Activated CD8-positive, alpha-beta memory T cell treated with anti-CD3 and anti-CD28 coated beads for 1 hour (primary cell): ENCODE results near the gene COL21A1.

ENCODE experiments used
- DNase-seq, 2 donors: peaks; one replicate each; pipeline ENCODE4 v3.0.0-alpha.2; 2020; ENCODE audit warnings: low read depth in 1 of 2; ENCODE audit errors: extremely low read depth in 1 of 2

COL21A1 gene

DNA sequence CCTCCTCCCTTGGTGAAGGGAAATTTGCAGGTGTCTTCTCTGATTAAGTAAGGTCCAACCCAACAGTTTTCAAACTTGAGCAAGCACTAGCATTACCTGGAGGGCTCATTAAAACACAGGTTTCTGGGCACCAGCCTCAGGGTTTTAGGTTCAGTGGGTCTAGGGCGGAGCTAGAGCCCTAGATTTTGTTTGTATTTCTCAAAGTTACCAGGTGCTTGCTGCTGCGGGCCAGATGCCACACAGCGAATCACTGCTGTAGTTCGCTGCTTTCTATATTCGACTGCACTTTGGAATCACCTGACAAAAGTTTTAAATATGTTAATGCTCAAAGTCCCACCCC lies 869 bp downstream of the COL21A1 start:
- no peak for DNase-seq

- DNase-seq: no peak
Measured at GRCh38 chr6:56245903-56246351, 1.5 kb downstream of the COL21A1 start.

- no peak for DNase-seq
Measured at GRCh38 chr6:56244528-56245253, 2.7 kb downstream of the COL21A1 start.

DNA sequence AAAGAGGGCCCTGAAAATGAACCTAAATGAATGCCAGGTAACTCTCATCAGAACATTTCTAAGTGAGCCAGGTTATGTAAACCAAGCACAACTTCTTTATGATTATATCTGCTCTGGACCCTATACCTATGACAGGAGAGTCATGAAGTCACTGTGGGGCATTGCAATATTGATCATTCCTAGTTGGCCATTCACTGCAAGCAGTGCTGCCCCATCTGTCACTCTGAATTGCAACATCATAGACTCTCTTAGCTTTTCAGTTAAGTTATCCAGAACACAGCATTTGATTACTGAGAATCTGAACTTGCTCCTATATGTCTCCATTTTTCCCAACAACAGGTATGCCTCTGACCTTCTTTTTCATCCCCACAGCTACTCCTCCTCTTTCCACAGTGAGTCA lies 3.3 kb downstream of the COL21A1 start:
- DNase-seq: no peak

- DNase-seq: no peak
Measured at GRCh38 chr6:56243518-56244070, 3.8 kb downstream of the COL21A1 start.

DNA sequence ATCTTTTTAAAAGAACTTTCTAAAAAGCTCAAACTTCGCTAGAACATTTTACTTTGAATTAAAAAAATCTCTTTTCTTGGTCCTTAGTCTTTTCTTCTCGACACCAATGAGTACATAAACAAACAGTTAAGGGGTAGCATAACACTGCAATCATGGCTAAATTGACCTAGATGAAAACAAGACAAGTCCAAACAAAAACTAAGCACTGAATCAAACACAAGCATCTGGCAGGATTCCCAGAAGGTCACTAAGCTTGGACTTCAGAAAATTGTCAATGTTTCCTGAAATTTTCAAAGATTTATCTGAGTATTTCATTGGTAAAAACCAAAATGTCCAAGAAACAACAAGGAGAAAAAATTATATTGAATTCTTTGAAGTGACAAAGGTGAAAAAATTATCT lies 5.0 kb downstream of the COL21A1 start:
- no peak for DNase-seq

DNA sequence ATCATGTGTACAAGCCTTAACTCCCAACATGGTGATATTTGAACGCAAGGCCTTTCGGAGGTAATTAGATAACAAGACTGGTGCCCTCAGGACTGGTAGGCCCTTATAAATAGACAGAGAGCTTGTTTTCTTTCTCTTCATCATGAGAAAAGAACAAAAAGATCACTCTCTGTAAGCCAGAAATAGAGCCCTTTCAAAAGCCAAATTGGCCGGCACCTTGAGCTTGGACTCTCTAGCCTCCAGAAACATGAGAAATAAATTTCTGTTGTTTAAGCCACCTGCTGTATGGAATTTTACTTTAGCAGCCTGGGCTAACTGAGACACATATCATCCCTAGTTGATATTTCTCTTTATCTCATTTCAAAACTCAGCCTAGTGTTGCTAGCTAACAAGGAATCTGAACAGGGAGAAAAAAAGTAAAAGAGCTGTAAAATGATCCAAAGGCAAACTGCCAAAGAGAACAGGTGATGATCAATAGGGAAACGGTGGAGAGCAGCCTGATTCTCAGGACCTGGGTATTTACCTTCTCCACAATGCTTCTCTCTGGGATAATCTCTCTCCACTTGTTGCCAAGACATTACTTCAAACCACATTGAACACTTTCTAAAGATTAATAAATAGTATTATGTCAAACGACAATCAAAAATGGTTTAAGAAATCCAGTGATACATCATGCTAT lies 6.1 kb downstream of the COL21A1 start:
- DNase-seq: no peak

GRCh38 chr6:56238352-56238751 lies 9.0 kb downstream of the COL21A1 start:
- DNase-seq: no peak

GRCh38 chr6:56235245-56235644 lies 12.1 kb downstream of the COL21A1 start:
- no peak for DNase-seq

DNA sequence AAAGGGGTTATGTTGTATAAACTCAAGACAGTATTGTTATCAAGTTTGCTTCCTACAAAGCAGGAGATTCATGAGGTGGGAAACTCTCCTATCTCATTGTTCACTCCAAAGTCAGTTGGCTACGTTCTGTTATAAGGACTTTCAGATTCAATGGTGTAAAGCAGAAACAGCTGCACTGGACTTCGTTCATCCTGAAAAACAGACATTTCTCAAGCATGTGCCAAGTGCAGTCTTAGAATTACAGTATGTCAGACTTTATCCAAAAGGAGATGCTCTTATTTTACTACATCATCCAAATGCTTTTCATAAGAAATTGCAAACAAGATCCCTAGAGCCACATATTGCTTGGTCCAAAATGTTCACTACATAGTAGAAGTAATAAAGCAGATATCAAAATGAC lies 14.9 kb downstream of the COL21A1 start:
- DNase-seq: no peak

GRCh38 chr6:56231827-56232226 lies 15.6 kb downstream of the COL21A1 start:
- DNase-seq: no peak

DNA sequence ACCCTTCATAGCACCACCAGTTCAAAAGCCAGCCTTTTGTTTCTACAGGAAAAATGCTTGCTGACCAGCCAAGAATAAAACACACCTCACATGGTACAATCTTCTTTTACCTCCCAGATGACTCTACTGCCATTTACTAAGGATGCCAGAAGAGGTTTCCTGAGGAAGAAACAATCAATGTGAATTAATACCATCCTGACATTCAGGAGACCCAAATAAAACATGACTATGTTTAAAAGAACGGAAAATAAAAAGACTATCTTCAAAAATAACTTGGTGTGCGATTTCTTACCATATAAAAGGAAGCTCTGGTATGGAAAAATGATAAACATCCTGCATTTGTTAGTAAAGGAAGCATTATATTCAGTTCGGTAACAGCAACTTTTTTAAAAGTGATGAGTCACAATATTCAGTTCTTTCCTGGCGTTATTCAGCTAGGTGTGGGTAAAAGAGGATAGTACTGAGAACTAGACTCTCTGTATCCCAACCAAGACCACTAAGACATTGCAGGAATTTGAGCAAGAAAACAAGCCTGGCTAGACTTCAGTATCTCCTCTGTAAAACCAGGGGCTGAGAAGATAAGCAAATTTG lies 16.3 kb downstream of the COL21A1 start:
- no peak for DNase-seq

DNA sequence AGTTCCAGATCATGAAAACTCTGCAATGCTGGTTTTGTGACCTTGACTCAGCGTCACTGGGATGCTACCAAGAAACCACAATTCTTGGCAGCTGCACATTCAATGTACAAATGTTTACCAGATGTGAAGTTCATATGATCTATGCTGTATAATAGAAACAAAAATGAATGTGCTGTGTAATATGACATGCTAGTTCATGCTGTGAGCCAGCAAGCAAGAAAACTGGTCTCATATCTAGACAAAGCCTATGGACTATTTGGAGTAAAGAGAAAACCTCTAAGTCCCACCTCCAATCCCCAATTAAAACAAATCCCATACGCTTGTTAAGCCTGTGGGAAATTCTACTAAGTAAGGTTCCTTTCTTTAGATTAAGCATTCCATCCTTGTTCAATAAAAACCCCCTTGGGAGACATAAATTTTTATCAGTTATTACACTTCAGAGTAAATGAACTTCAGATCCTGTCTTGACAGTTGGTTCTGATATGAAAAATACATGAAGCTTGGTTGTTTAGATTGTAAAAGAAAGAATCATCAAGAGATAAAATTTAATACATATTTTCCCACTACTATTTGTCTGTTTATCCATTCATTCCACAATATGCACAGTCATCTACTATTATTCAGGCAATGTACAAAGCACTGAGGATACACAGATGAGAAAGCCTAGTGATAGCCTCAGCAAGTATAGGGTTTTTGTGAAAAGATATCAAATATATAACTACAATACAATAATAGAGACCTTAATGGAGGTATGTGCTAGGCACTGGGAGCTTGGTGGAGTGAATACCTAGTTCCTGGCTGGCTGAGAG lies 20.1 kb downstream of the COL21A1 start:
- no peak for DNase-seq

- DNase-seq: no peak
Measured at GRCh38 chr6:56223995-56224394, 23.4 kb downstream of the COL21A1 start.

- no peak for DNase-seq
Measured at GRCh38 chr6:56222499-56222898, 24.9 kb downstream of the COL21A1 start.

- no peak for DNase-seq
Measured at GRCh38 chr6:56220078-56220477, 27.3 kb downstream of the COL21A1 start.

- no peak for DNase-seq
Measured at GRCh38 chr6:56214703-56215101, 32.7 kb downstream of the COL21A1 start.

- DNase-seq: no peak
Measured at GRCh38 chr6:56214041-56214702, 33.2 kb downstream of the COL21A1 start.

GRCh38 chr6:56211724-56212123 lies 35.7 kb downstream of the COL21A1 start:
- DNase-seq: no peak

- no peak for DNase-seq
Measured at GRCh38 chr6:56204134-56204533, 43.2 kb downstream of the COL21A1 start.

DNA sequence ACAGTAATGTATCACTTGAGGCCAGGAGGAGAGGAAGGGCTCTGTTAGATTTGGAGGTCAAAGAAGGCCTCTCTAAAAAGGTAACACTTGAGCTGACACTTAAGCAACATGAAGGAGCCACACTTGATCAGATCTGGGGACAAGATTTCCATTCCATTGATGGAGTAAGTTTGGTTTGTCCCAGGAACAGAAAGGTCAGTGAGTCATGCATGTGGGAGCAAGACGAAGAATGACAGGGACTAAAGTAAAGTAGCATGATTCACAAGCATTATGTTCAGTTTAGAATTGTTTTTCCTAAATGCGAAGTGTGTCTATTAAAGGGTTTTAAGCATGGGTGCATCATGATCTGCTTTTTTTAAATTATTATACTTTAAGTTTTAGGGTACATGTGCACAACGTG lies 47.4 kb downstream of the COL21A1 start:
- DNase-seq: no peak
